Duodenal mucosa (tissue), 2 donors: ENCODE measurements around the gene FGR.
A peak's percentile ranks its signal among the peaks of the same experiment; 100 is the strongest.

ENCODE experiments used
- H3K27ac ChIP-seq: one replicate; pipeline ENCODE4 v1.7.0; 2013; ENCODE audit warnings: low read depth, low read length
- H3K27me3 ChIP-seq, 2 donors: one replicate each; pipeline ENCODE4 v1.7.0; 2013; ENCODE audit warnings: low read length in 2 of 2, control low read depth in 1 of 2; ENCODE audit not compliant: insufficient read depth in 2 of 2, control insufficient read depth in 1 of 2
- H3K36me3 ChIP-seq, 2 donors: one replicate each; pipeline ENCODE4 v1.7.0; 2013; ENCODE audit warnings: low read length in 2 of 2, control low read depth in 1 of 2; ENCODE audit not compliant: insufficient read depth in 2 of 2, control insufficient read depth in 1 of 2
- H3K4me1 ChIP-seq, 2 donors: one replicate each; pipeline ENCODE4 v1.7.0; 2013; ENCODE audit warnings: low read length in 2 of 2, control low read depth in 1 of 2; ENCODE audit not compliant: insufficient read depth in 2 of 2, control insufficient read depth in 1 of 2
- H3K4me3 ChIP-seq, 2 donors: one replicate each; pipeline ENCODE4 v1.7.0; 2013; ENCODE audit warnings: low read length in 2 of 2, low read depth in 1 of 2
- H3K9ac ChIP-seq, 2 donors: one replicate each; pipeline ENCODE4 v1.7.0; 2013; ENCODE audit warnings: low read length in 2 of 2, low read depth in 1 of 2
- H3K9me3 ChIP-seq, 2 donors: one replicate each; pipeline ENCODE4 v1.7.0; 2013; ENCODE audit warnings: low read length in 2 of 2, control low read depth in 1 of 2; ENCODE audit not compliant: control insufficient read depth in 1 of 2

FGR gene

DNA sequence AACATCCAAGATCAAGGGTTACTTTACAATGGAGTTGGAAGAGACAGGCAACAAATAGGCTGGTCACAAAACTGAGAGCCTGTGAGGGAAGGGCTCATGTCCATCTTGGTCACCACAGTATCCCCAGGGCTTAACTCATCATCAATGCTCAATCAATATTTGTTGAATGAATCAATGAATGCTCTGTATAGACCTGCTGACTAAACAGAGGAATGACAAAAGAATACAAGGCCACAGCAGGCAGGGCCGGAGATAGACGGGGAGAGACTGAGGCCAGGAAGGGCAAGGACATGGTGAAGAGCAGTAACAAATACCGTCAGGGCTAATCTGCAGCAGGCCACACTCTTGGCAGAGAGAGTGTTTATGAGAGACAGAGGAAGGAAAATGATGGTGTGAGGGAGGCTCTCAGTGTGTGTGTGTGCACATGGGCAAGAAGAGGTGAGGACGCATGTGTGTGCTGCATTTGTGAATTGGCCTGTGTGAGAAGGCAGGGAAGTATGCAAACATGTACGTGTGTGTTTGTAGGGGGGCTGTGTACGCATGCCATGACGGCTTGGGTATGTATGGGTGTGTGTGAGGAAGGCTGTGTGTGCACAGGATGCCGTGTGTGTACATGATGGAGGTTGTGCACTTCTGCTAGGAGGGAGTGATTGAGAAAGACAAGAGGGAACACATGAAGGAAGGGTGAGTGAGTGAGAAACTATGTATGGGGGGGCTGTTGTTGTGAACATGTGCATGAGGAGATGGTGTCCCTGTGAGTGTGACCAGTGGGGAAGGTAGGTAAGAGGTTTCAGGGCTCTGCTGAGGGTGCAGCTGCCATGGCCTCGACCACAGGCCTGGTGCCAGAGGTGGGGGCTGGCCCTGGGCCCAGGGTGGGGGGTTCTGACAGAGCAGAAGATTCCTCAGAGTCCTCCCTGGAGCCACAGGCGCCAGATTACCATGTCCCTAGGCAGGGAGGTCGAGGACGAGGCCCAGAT is 46.4 kb downstream of the FGR start:
- H3K36me3 ChIP-seq, result peaks cover 0 to 3% of the 10 kb centered on the region in 2 donors
- H3K9ac ChIP-seq, result no peak overlapping the region
- H3K27ac ChIP-seq, result no peak overlapping the region
- H3K27me3 ChIP-seq, result no peaks in the 10 kb centered on the region
- H3K4me1 ChIP-seq, result peaks cover 21 to 24% of the 10 kb centered on the region in 2 donors
- H3K4me3 ChIP-seq, result no peak overlapping the region
- no peaks in the 10 kb centered on the region for H3K9me3 ChIP-seq

GRCh38 chr1:27585684-27586083 is 49.3 kb downstream of the FGR start:
- Histone ChIP-seq H3K9me3 (no peaks in the 10 kb centered on the region), H3K36me3 (peaks cover 0 to 3% of the 10 kb centered on the region in 2 donors), H3K4me1 (peaks cover 11 to 13% of the 10 kb centered on the region in 2 donors), H3K9ac (no peak overlapping the region), H3K27ac (no peak overlapping the region), H3K4me3 (no peak overlapping the region), H3K27me3 (no peaks in the 10 kb centered on the region)

DNA sequence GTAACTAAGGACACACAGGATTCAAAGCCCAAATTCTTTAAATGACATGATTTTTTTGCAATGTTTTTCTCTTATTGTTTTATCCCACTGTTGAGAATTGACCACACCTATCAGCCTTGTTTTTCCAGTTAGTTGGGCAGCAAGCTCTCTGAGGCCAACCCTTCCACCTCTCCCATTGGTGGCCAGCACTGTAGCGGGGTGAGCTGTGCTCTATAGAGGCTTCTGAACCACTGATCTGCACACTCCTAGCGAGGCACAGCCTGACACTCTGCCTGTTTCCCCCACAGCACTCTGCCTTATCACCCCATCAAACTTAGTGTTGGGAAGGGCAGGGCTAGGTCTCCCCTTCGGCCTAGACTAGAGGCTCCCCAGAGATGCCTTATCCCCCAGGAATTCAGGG is 50.5 kb downstream of the FGR start:
- Histone ChIP-seq H3K9ac (no peak overlapping the region), H3K4me1 (peaks cover 3% of the 10 kb centered on the region in 2 donors), H3K4me3 (no peak overlapping the region), H3K27ac (no peak overlapping the region), H3K9me3 (no peaks in the 10 kb centered on the region), H3K27me3 (no peaks in the 10 kb centered on the region), H3K36me3 (no peaks in the 10 kb centered on the region)

DNA sequence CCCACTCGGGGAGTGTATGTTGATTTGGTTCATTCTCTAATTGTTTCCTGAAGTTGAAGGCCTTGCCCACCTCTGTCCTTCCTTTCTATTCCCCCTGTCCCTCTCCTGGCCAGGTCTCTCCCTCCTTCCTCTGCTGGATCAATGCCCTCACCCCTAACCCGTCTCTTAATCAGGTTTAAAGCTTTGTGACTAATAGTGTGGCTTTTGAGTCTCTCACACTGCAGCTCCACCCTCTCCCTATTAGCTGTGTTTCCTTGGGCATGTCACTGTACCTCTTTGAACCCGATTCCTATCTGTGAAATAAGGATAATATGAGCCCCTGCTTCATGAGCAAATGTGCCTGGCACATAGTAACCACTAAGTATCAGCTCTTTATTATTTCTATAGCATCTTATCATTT is 51.5 kb downstream of the FGR start:
- Histone ChIP-seq H3K27ac (no peak overlapping the region), H3K4me3 (no peak overlapping the region), H3K36me3 (no peaks in the 10 kb centered on the region), H3K4me1 (peaks cover 0 to under 1% of the 10 kb centered on the region in 2 donors), H3K9ac (no peak overlapping the region), H3K27me3 (no peaks in the 10 kb centered on the region), H3K9me3 (no peaks in the 10 kb centered on the region)

DNA sequence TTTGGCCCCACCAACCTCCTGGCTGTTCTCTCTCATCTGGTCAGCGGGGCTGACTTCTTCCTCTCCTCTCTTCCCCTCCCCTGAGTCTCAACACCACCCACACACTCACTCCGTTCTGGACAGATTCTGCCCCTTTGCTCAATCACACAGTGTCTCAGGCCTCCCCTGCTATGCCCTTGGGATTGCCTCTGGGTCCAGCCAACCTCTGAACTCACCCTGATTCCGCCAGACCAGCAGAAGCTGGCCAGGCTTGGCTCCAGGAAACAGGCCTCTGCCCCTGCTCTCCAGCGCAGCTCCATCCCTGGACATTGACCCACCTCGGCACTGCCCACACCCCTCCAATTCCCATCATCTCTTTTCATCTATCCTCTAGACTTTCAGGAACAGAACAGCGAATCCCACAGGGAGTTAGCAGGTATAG is 53.2 kb downstream of the FGR start:
- Histone ChIP-seq H3K9ac (no peak overlapping the region), H3K4me1 (peaks cover 0 to 3% of the 10 kb centered on the region in 2 donors)

DNA sequence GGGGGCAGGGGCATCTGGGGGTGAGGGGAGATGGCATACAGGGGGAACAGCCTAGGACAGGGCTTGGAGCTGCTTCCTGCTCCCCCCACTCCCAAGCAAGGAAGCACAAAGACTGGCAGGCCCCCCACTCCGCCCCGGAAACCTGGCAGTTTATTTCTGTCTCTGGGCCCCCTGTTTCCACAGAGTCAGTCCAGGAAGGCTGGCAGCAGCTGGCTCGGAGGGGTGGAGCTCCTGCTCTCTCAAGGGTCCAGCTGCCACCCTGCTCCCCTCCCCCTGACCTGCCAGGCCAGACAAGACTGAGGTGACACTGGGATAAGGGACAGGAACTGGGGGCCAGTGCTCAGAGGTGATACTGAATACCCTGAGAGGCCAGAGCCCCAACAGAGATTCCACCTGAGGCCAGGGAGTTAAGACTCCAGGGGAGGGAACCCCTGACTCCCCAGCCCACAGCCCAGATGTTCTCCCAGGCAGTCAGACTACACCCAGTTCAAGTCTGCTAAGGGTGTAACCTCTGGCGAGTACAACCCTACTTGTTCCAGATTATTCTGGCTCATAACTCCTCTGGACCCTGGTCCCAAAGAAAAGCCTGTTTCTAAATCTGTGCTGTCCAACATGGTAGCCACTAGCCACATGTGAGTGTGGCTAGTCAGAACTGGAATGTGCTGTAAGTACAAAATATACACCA is 57.3 kb downstream of the FGR start:
- Histone ChIP-seq H3K27ac (no peak overlapping the region), H3K4me1 (peaks cover 11 to 24% of the 10 kb centered on the region in 2 donors), H3K9me3 (no peaks in the 10 kb centered on the region), H3K9ac (no peak overlapping the region), H3K27me3 (no peaks in the 10 kb centered on the region), H3K4me3 (no peak overlapping the region), H3K36me3 (no peaks in the 10 kb centered on the region)

More for the DNA sequence above, 53.2 kb downstream of the FGR start:
- no peaks in the 10 kb centered on the region for H3K9me3 ChIP-seq
- no peak overlapping the region for H3K27ac ChIP-seq
- no peaks in the 10 kb centered on the region for H3K27me3 ChIP-seq
- H3K4me3 ChIP-seq, result no peak overlapping the region
- no peaks in the 10 kb centered on the region for H3K36me3 ChIP-seq

- Histone ChIP-seq H3K4me1 (peaks cover 18 to 33% of the 10 kb centered on the region in 2 donors), H3K4me3 (no peak overlapping the region), H3K9me3 (no peaks in the 10 kb centered on the region)
These were observed 58.2 kb downstream of the FGR start for GRCh38 chr1:27576806-27577227.

GRCh38 chr1:27575840-27576331 is 59.1 kb downstream of the FGR start:
- Histone ChIP-seq H3K4me3 (peak overlapping the region; percentile 48 to 55), H3K27ac (no peak overlapping the region), H3K4me1 (peaks cover 21 to 34% of the 10 kb centered on the region in 2 donors), H3K9me3 (no peaks in the 10 kb centered on the region), H3K9ac (peak overlapping the region in 1 of 2 donors; percentile 43), H3K27me3 (no peaks in the 10 kb centered on the region), H3K36me3 (no peaks in the 10 kb centered on the region)

More at GRCh38 chr1:27576806-27577227, 58.2 kb downstream of the FGR start:
- H3K9ac ChIP-seq, result no peak overlapping the region
- no peaks in the 10 kb centered on the region for H3K27me3 ChIP-seq
- no peak overlapping the region for H3K27ac ChIP-seq
- no peaks in the 10 kb centered on the region for H3K36me3 ChIP-seq

DNA sequence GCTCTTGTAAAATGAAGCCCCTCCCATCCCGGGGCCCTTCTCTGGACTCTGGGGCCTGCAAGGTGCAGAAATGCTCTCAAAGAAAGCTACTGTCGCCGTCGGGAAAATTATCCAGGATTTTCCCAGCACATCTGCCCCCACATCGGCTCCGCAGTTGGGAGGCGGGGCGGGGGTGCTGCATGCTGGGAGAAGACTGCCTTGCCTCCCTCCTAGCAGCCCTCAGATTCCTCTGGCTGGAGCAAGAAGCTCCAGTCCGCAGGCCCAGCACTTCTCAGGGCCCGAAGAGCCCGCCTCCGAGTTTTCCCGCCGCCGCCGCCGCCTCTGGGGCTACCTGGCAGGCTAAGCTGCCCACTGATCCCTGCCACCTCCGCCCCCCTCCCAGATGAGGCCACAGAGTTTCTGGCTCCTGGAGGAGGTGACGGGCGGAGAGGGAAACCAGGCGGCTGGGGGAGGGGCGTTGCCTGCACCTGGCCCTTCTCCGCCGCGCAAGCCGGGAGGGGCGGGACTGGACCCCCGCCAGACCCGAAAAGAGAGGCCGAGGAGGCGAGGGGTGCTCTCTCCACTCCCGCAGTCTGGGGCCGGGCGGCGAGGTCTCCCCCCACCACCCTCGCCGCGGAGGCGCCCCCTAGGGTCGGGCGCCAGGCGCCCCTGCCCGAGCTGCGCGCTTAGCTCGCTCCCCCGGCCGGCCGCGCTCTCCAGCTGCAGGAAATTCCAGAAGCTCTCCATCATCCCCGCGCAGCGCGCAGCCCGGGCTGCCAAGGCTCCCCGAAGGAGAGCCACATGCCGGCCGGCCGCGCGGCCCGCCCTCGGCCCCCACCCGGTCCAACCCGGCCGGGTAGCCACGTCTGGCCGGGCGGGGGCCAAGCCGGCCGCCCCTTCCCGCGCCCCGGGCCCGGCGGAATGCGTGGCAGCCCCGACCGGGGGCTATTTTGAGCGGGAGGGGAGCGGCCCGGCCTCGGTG is 59.8 kb downstream of the FGR start:
- H3K9me3 ChIP-seq, result no peaks in the 10 kb centered on the region
- H3K9ac ChIP-seq, result no peak overlapping the region
- no peaks in the 10 kb centered on the region for H3K36me3 ChIP-seq
- no peaks in the 10 kb centered on the region for H3K27me3 ChIP-seq
- H3K4me1 ChIP-seq, result peaks cover 21 to 34% of the 10 kb centered on the region in 2 donors
- peak overlapping the region in 1 of 2 donors; percentile 48 for H3K4me3 ChIP-seq
- peak overlapping the region; percentile 34 for H3K27ac ChIP-seq
